Astrocyte (in vitro differentiated cells and primary cell): ENCODE measurements around the gene PCBP3.

Experiments used
- EZH2 ChIP-seq: IDR thresholded peaks from 2 replicates; pipeline ENCODE4 v1.6.1; 2012; ENCODE audit warnings: mild to moderate bottlenecking, low read length, inconsistent platforms; ENCODE audit not compliant: insufficient read depth
- TF ChIP-seq, protein P1 (sequence below): IDR thresholded peaks from 2 replicates; pipeline ENCODE4 v1.5.1; 2011; ENCODE audit warnings: low read depth, mild to moderate bottlenecking, inconsistent platforms, low read length, moderate library complexity; ENCODE audit not compliant: insufficient read depth

- TF ChIP-seq, protein P1, sequence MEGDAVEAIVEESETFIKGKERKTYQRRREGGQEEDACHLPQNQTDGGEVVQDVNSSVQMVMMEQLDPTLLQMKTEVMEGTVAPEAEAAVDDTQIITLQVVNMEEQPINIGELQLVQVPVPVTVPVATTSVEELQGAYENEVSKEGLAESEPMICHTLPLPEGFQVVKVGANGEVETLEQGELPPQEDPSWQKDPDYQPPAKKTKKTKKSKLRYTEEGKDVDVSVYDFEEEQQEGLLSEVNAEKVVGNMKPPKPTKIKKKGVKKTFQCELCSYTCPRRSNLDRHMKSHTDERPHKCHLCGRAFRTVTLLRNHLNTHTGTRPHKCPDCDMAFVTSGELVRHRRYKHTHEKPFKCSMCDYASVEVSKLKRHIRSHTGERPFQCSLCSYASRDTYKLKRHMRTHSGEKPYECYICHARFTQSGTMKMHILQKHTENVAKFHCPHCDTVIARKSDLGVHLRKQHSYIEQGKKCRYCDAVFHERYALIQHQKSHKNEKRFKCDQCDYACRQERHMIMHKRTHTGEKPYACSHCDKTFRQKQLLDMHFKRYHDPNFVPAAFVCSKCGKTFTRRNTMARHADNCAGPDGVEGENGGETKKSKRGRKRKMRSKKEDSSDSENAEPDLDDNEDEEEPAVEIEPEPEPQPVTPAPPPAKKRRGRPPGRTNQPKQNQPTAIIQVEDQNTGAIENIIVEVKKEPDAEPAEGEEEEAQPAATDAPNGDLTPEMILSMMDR, result no peak
- no peak for TF ChIP-seq EZH2
Observed at GRCh38 chr21:45740088-45740440, 96.5 kb downstream of the PCBP3 start.
